ENCODE results near the gene DBI. TPM values are rescaled to one million over a fixed set of nuclear protein-coding genes. Genes with fewer than 3 reads are reported as not detected.

The DBI gene
- total RNA-seq, 6 experiments from 2014 or later, result 132 to 314 (median 191) TPM

DNA sequence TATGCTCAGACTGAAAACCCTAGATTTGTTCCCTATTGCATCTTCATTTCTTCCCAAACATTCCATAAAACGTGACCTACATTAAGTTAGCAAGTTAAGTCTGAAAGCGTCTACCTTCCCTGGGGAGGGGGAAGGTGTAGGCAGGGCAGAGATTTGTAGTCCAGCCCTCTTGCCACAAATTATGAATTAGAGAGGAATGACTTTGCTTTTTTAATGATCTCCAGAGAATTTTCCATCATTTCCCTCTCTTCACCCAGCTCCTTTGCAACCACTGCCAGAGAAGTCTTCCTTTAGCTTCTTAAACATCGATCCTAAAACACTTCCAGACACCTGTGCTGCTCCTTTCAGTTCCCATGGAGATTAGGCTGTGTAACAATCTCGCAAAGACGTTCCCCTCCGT lies 1.3 kb upstream of the DBI start:
- no peak for DNase-seq
- intact Hi-C loops (cut with DNase I), result no loop called here

DNA sequence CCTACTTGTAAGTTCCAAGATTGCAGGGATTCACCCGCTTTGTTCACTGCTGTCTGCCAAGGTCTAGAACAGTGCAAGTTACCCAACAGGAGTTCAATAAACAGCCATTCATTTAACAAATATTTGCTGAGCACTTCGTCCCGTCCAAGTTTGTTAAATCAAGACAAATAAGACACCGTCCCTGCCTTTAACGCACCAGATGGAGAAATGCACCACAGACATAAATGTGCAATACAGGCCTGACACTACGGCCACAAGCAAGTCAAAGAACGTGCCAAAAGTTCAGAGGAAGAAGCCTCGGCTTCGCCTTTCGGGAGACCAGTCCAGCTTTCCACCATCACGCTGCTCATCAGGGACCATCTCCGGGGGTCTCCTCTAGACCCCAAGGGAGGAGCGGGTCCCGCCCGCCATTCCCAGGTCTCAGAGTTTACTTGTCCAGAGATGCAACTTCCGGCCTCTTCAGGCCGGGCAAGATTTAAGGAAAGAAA lies 572 bp upstream of the DBI start:
- Histone ChIP-seq H3K4me3 (peak overlapping the region; percentile 68 to 97 (median 90)), H3K4me1 (peaks cover 0 to 52% (median 7%) of the 10 kb centered on the region in 4 donors), H3K27ac (peak overlapping the region; percentile 90 to 95 (median 93)), H3K27me3 (no peaks in the 10 kb centered on the region), H3K9me3 (no peaks in the 10 kb centered on the region), H3K36me3 (peaks cover 0 to 32% (median 21%) of the 10 kb centered on the region in 4 donors)
- no peak for TF ChIP-seq POLR2A (IDR thresholded peaks at IDR 0.05)
- TF ChIP-seq, protein P1, sequence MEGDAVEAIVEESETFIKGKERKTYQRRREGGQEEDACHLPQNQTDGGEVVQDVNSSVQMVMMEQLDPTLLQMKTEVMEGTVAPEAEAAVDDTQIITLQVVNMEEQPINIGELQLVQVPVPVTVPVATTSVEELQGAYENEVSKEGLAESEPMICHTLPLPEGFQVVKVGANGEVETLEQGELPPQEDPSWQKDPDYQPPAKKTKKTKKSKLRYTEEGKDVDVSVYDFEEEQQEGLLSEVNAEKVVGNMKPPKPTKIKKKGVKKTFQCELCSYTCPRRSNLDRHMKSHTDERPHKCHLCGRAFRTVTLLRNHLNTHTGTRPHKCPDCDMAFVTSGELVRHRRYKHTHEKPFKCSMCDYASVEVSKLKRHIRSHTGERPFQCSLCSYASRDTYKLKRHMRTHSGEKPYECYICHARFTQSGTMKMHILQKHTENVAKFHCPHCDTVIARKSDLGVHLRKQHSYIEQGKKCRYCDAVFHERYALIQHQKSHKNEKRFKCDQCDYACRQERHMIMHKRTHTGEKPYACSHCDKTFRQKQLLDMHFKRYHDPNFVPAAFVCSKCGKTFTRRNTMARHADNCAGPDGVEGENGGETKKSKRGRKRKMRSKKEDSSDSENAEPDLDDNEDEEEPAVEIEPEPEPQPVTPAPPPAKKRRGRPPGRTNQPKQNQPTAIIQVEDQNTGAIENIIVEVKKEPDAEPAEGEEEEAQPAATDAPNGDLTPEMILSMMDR (IDR thresholded peaks at IDR 0.05), result no peak
- ATAC-seq (peak; percentile 37 to 64 (median 58)), DNase-seq (peak in 1 of 3 donors; percentile 72)
- 3% methylated on average over 10 of the region's 17 CpGs for WGBS (ENCODE audit: insufficient coverage, low coverage, low lambda C conversion rate, missing lambda C conversion rate)
- intact Hi-C loops (cut with DNase I), result no loop called here

More for the DNA sequence above, 1.3 kb upstream of the DBI start:
- 30% methylated on average over 6 of the region's 6 CpGs for WGBS (ENCODE audit: insufficient coverage, low coverage, low lambda C conversion rate, missing lambda C conversion rate)
- Histone ChIP-seq H3K27ac (peak overlapping the region in 2 of 3 donors; percentile 93 to 95), H3K4me3 (peak overlapping the region; percentile 68 to 97 (median 90)), H3K4me1 (peaks cover 0 to 52% (median 7%) of the 10 kb centered on the region in 4 donors), H3K36me3 (peaks cover 0 to 25% (median 13%) of the 10 kb centered on the region in 4 donors), H3K27me3 (no peaks in the 10 kb centered on the region), H3K9me3 (no peaks in the 10 kb centered on the region)
- TF ChIP-seq, protein P1 (IDR thresholded peaks at IDR 0.05), result no peak
- TF ChIP-seq POLR2A (IDR thresholded peaks at IDR 0.05), result no peak
- ATAC-seq, result no peak

DNA sequence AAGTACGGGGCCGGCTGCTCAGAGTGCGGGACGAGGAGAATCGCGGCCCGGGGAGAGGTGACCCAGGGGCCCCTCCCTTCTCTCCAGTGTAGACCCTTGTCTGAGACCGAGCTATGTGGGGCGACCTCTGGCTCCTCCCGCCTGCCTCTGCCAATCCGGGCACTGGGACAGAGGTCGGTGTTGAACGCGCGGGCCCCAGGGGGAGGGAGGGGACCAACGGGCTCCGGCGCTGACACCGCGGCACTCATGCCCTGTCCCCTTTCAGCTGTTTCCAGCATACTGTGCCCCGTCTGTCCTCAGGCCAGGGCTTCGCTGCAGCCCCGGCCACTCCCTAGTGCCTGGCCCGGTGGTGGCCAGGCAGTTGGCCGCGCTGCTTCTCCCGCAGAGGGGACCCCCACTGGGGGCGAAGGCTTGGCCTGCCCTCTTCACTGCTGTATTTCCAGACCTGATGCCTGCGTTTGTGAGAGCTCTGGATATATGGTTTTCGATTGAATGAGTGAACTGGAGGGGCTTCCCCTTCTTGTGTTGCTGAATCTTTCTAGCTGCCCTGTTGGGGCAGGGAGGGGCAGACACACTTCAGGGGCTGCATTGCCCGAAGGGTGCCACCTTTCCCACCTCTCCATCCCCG lies 809 bp downstream of the DBI start:
- Histone ChIP-seq H3K4me3 (peak overlapping the region; percentile 68 to 97 (median 90)), H3K9me3 (no peaks in the 10 kb centered on the region), H3K4me1 (peaks cover 0 to 46% (median 7%) of the 10 kb centered on the region in 4 donors), H3K36me3 (peaks cover 0 to 46% (median 32%) of the 10 kb centered on the region in 4 donors), H3K27me3 (no peaks in the 10 kb centered on the region), H3K27ac (peak overlapping the region; percentile 83 to 95 (median 93))
- WGBS (ENCODE audit: insufficient coverage, low coverage, low lambda C conversion rate, missing lambda C conversion rate), result 2% methylated on average over 9 of the region's 32 CpGs
- intact Hi-C loops (cut with DNase I), result no loop called here
- peak; percentile 64 to 77 (median 72) for ATAC-seq
- TF ChIP-seq POLR2A (IDR thresholded peaks at IDR 0.05), result no peak
- TF ChIP-seq, protein P1 (IDR thresholded peaks at IDR 0.05), result no peak
- peak; percentile 78 to 92 (median 90) for DNase-seq

DNA sequence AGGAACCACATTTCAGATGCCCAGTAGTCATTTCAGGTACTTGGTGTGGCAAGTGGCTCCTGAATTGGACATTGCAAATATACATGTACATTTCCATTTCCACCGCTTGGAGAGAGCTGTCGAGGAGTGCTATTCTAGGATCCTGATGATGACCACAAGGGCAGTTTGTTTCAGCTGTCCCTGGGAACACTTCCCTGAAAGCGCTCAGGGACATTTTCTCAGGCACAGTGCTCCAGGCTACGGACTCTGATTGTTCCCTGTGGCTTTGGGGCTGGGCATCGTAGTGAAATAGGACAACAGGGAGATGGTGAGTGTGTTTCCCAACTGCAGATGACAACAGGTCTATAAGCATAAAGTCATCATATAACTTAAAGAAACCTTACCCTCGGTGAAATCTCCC lies 3.1 kb downstream of the DBI start:
- WGBS (ENCODE audit: insufficient coverage, low coverage, low lambda C conversion rate, missing lambda C conversion rate), result 90% methylated on average over 2 of the region's 6 CpGs

More for the DNA sequence above, 3.1 kb downstream of the DBI start:
- DNase-seq (no peak), ATAC-seq (no peak)
- Histone ChIP-seq H3K27ac (no peak overlapping the region), H3K27me3 (no peaks in the 10 kb centered on the region), H3K36me3 (peaks cover 0 to 59% (median 40%) of the 10 kb centered on the region in 4 donors), H3K4me1 (peaks cover 0 to 41% (median 7%) of the 10 kb centered on the region in 4 donors), H3K4me3 (no peak overlapping the region), H3K9me3 (no peaks in the 10 kb centered on the region)
- intact Hi-C loops (cut with DNase I), result no loop called here
- TF ChIP-seq POLR2A (IDR thresholded peaks at IDR 0.05), result no peak
- TF ChIP-seq, protein P1 (IDR thresholded peaks at IDR 0.05), result no peak

Data from right lobe of liver (tissue), 6 donors.